Measurements from ENCODE around the gene GAST.
A peak's percentile ranks its signal among the peaks of the same experiment; 100 is the strongest.

Gene GAST

GRCh38 chr17:41717408-41718286 lies 5.5 kb downstream of the GAST start:
- no peak for DNase-seq

GRCh38 chr17:41718287-41718645 lies 6.1 kb downstream of the GAST start:
- DNase-seq, result no peak

GRCh38 chr17:41722231-41722630 lies 10.1 kb downstream of the GAST start:
- DNase-seq, result no peak

GRCh38 chr17:41723801-41724475 lies 11.8 kb downstream of the GAST start:
- no peak for DNase-seq

GRCh38 chr17:41724476-41725050 lies 12.4 kb downstream of the GAST start:
- no peak for DNase-seq

GRCh38 chr17:41725134-41725533 lies 13.0 kb downstream of the GAST start:
- no peak for DNase-seq

GRCh38 chr17:41728056-41728455 lies 15.9 kb downstream of the GAST start:
- DNase-seq, result no peak

GRCh38 chr17:41730479-41730878 lies 18.3 kb downstream of the GAST start:
- no peak for DNase-seq

- DNase-seq, result no peak
Observed at GRCh38 chr17:41731836-41732235, 19.7 kb downstream of the GAST start.

- no peak for DNase-seq
Observed at GRCh38 chr17:41733348-41734138, 21.4 kb downstream of the GAST start.

- DNase-seq, result peak; percentile 63
Observed at GRCh38 chr17:41734139-41734948, 22.2 kb downstream of the GAST start, which contains the start of gene HAP1. Gene HAP1, minus strand, starts transcription at chr17:41734643. Its CDS starts 9 bp downstream, at chr17:41734634.

- no peak for DNase-seq
Observed at GRCh38 chr17:41734949-41735313, 22.8 kb downstream of the GAST start.

- DNase-seq, result no peak
Observed at GRCh38 chr17:41735744-41736143, 23.6 kb downstream of the GAST start.

GRCh38 chr17:41736983-41737679 lies 25.0 kb downstream of the GAST start:
- no peak for DNase-seq

- DNase-seq, result no peak
Observed at GRCh38 chr17:41737680-41738023, 25.5 kb downstream of the GAST start.

GRCh38 chr17:41738077-41738800 lies 26.1 kb downstream of the GAST start:
- DNase-seq, result peak; percentile 77

GRCh38 chr17:41738801-41739112 lies 26.6 kb downstream of the GAST start:
- DNase-seq, result no peak

- DNase-seq, result no peak
Observed at GRCh38 chr17:41739661-41740352, 27.7 kb downstream of the GAST start.

- no peak for DNase-seq
Observed at GRCh38 chr17:41740506-41740905, 28.4 kb downstream of the GAST start.

GRCh38 chr17:41741709-41742108 lies 29.6 kb downstream of the GAST start:
- no peak for DNase-seq

- DNase-seq, result no peak
Observed at GRCh38 chr17:41748275-41748674, 36.1 kb downstream of the GAST start.
